HUDEP-2 (cell line): ENCODE data around the gene CTDSPL2.
"Not testable (repeated sequence)": the region's sequence is repeated elsewhere in the genome, so short reads cannot be mapped to it uniquely, and the experiment has no call there.

Experiments used
- DNase-seq, 76 experiments: peaks; one replicate each; lab custom pipeline; 2025; ENCODE audit not compliant: unreplicated experiment in 76 of 76; lab: John Stamatoyannopoulos, UW

Gene CTDSPL2

DNA sequence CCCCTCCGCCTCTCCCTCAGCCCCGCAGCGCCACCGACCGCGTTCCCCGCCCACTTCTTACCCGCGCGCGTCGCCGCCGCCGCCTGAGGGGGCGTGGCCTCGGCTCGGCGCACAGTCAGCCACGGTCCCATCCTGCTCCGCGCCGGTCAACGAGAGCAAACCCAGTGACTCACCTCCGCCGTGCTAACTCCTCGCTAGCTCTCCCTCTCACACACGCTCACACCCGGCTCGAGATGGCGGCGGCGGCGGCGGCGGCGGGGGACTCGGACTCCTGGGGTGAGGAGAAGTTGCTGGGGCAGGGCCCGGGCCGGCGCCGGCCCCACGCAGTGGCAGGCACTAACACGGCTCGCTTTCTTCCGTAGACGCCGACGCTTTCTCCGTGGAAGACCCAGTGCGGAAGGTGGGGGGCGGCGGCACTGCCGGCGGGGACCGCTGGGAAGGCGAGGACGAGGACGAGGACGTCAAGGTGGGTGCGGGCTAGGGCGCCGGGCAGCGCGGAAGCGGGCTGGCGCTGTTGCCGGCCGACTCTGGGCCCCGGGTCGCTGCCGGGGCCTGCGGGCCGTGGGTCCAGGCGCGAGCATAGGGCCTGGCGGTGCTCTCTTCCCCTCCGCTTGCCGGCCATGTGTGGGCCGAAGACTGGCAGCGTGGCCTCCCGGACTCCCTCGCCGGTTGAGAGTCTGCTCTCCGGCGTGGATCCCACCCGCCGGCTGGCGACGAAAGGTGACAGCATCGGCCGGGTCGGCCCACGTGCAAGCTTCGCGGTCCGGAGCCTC lies 109.7 kb downstream of the CTDSPL2 start, which contains the start of gene EIF3J:
Gene EIF3J (plus strand): TSS at position 186 of the 773 bp plus-strand sequence. CDS start 48 bp downstream, at position 234.
- peak in 75 of 76 experiments; percentile 31 to 94 (median 89) for DNase-seq

- DNase-seq: peak in 2 of 76 experiments; percentile 13 to 18
These were observed 110.4 kb downstream of the CTDSPL2 start for GRCh38 chr15:44537735-44538240.

GRCh38 chr15:44541282-44541958 lies 114.0 kb downstream of the CTDSPL2 start:
- no peak for DNase-seq

- peak in 6 of 76 experiments; percentile 11 to 48 (median 34) for DNase-seq
These were observed 115.2 kb downstream of the CTDSPL2 start for GRCh38 chr15:44542596-44542995.

GRCh38 chr15:44544745-44545144 lies 117.3 kb downstream of the CTDSPL2 start:
- DNase-seq: peak in 1 of 76 experiments; percentile 17

- DNase-seq: no peak
These were observed 118.7 kb downstream of the CTDSPL2 start for GRCh38 chr15:44545913-44546802.

GRCh38 chr15:44549152-44549551 lies 121.7 kb downstream of the CTDSPL2 start:
- DNase-seq: not testable (repeated sequence)

GRCh38 chr15:44550256-44550655 lies 122.8 kb downstream of the CTDSPL2 start:
- peak in 6 of 76 experiments; percentile 5 to 55 (median 20) for DNase-seq

DNA sequence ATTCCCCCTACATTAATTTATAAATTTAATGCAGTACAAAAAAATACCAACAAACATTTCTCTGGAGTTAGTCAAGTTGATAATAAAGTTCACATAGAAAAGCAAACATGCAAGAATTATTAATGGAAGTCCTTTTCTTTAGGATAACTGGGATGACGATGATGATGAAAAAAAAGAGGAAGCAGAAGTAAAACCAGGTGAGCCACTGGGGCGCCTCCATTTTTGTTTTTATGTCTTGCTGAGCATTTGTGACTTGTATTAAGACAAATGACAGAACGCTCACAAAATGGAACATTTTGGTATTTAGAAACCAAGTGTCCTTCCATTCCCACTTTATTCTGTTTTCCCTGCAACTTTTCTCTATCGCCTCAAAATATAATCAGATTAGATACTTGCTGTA lies 123.3 kb downstream of the CTDSPL2 start:
- no peak for DNase-seq

GRCh38 chr15:44554934-44555723 lies 127.7 kb downstream of the CTDSPL2 start:
- peak in 1 of 76 experiments; percentile 11 for DNase-seq

DNA sequence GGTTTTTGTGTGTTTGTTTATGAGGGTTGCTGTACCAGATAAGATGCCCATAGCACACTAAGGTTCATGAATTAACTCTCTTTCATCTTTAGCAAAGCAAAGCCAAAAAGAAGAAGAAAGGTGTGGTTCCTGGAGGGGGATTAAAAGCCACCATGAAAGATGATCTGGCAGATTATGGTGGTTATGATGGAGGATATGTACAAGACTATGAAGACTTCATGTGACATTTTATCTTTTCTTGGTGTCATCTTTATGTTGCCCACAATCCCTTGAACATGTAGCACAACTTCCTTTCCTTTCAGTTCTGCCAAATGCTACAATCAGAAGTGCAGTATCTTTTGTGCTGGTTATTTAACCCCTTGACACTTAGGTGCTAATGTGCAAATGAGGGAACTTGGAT lies 133.5 kb downstream of the CTDSPL2 start:
- not testable (repeated sequence) for DNase-seq

GRCh38 chr15:44565387-44566154 lies 138.1 kb downstream of the CTDSPL2 start:
- no peak for DNase-seq

- DNase-seq: no peak
These were observed 138.7 kb downstream of the CTDSPL2 start for GRCh38 chr15:44566155-44566540.

GRCh38 chr15:44568338-44568737 lies 140.9 kb downstream of the CTDSPL2 start:
- no peak for DNase-seq

DNA sequence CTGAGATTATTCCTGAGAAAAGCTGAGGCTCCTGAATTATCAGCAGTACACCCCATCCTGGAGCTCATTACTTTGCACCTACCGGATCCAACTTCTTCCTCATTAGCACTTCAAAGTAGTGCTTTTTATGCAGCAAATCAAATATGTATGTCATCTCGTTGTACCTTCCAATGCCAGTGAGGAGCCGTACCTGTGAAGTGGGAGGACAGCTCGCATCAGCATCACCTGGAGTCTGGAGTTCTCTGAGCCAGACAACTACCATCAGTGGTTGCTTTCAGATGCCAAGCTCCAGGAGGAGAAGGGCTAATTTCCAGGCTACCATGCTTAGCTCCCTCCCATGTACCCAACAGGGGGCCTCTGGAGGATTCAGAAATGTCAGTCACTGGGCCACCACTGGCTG lies 141.9 kb downstream of the CTDSPL2 start:
- no peak for DNase-seq

DNA sequence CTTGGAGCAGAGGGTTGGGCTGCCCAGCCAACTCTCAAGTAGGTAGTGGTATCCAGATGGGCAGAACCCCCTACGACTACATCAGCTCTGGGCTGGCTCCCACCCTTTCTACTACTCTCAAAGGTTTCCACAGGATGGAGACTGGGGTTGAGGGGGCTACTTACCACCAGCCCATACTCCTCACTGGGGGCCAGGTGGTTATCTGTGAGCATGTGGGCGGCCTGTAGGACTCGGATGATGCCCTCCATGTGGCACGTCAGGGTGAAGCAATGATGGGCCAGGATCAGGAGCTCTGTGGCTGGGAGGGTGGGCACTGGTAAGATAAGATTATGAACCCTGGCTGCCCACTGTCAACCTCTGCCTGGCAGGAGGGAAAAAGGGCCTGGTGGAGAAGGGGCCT lies 142.9 kb downstream of the CTDSPL2 start:
- DNase-seq: peak in 2 of 76 experiments; percentile 6 to 12

DNA sequence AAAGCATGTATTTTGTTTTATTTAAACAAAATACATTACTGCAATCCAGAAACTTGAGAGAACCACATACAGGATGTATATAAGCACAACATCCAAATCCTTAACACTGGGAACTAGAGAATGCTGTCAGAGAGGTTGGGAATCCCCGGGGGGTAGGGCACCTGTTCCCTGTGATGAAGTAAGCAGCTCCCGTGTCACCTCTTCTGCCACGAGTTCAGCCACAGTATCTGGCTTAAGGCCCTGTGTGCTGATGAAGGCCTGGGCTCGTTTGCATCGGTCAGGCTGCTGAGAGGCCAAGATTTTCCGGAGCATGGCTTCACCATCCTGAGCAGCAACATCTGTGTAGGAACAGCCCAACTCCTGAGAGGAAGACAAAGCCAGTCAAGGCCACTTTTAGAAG lies 146.0 kb downstream of the CTDSPL2 start:
- DNase-seq: no peak

DNA sequence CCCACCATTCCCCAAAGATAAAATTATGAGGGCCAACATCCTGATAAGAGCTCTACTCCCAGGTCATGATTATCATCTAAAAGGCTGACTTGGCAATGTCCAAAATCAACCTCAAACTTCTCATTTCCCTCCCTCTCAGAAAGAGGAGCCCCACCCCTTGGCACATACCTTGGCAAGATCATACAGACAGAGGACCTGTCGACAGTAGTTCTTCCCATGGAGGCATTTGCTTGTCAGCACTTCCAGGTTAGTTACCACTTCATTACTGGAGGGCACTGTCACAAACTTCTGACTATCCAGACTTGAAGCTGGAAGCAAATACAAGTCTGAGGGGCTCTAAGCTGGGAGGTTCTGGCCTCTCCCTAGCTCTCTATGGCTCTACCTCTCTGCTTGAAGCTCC lies 147.3 kb downstream of the CTDSPL2 start:
- DNase-seq: peak in 18 of 76 experiments; percentile 3 to 37 (median 16)
